Measurements from ENCODE around the gene SHB. TPM values are rescaled to one million over a fixed set of nuclear protein-coding genes. Genes with fewer than 3 reads are reported as not detected.

SHB gene
- total RNA-seq, 2 donors from 2014 or later, result 28.1 to 38.1 TPM

- Histone ChIP-seq H3K27ac (ENCODE audit: low read depth, low read length) (peak overlapping the region; percentile 78), H3K4me3 (ENCODE audit: low read length) (no peak overlapping the region), H3K9me3 (ENCODE audit: control insufficient read depth, low read length) (no peaks in the 10 kb centered on the region), H3K36me3 (ENCODE audit: control insufficient read depth, insufficient read depth, low read length) (peaks cover 41% of the 10 kb centered on the region), H3K27me3 (ENCODE audit: control insufficient read depth, insufficient read depth, low read length, poor library complexity, severe bottlenecking) (no peaks in the 10 kb centered on the region), H3K4me1 (ENCODE audit: control insufficient read depth, insufficient read depth, low read length) (peaks cover 32% of the 10 kb centered on the region), H3K9ac (ENCODE audit: extremely low read depth, low read length, poor library complexity, severe bottlenecking) (no peak overlapping the region)
- no peak for DNase-seq
- Mint-ChIP-seq H3K27ac (no peak overlapping the region), H3K36me3 (ENCODE audit: low read depth) (peaks cover 8% of the 10 kb centered on the region), H3K4me1 (peaks cover 65% of the 10 kb centered on the region), H3K27me3 (ENCODE audit: insufficient read depth) (no peaks in the 10 kb centered on the region), H3K9me3 (no peaks in the 10 kb centered on the region), H3K4me3 (no peak overlapping the region)
- WGBS, 2 experiments (ENCODE audit: insufficient coverage in 1 of 2, insufficient read length in 1 of 2), result 83 to 86% methylated on average over 8 of the region's 8 CpGs
- TF ChIP-seq CTCF (conservative IDR thresholded peaks at IDR 0.05), result no peak
Observed at GRCh38 chr9:38022995-38023394, 46.0 kb downstream of the SHB start.

- no peaks in the 10 kb centered on the region for H3K27me3 ChIP-seq (ENCODE audit: control insufficient read depth, insufficient read depth, low read length, poor library complexity, severe bottlenecking)
- peaks cover 8% of the 10 kb centered on the region for H3K36me3 Mint-ChIP-seq (ENCODE audit: low read depth)
- H3K9ac ChIP-seq (ENCODE audit: extremely low read depth, low read length, poor library complexity, severe bottlenecking), result no peak overlapping the region
- H3K9me3 ChIP-seq (ENCODE audit: control insufficient read depth, low read length), result no peaks in the 10 kb centered on the region
- DNase-seq, result no peak
- H3K27me3 Mint-ChIP-seq (ENCODE audit: insufficient read depth), result no peaks in the 10 kb centered on the region
- H3K36me3 ChIP-seq (ENCODE audit: control insufficient read depth, insufficient read depth, low read length), result peaks cover 41% of the 10 kb centered on the region
- 91 to 93% methylated on average over 9 to 17 of the region's 17 CpGs for WGBS, 2 experiments (ENCODE audit: insufficient coverage in 1 of 2, insufficient read length in 1 of 2)
- H3K4me1 ChIP-seq (ENCODE audit: control insufficient read depth, insufficient read depth, low read length), result peaks cover 35% of the 10 kb centered on the region
- no peak overlapping the region for H3K4me3 ChIP-seq (ENCODE audit: low read length)
- no peaks in the 10 kb centered on the region for H3K9me3 Mint-ChIP-seq
- no peak overlapping the region for H3K4me3 Mint-ChIP-seq
- no peak for TF ChIP-seq CTCF (conservative IDR thresholded peaks at IDR 0.05)
- H3K27ac ChIP-seq (ENCODE audit: low read depth, low read length), result peak overlapping the region; percentile 78
- H3K27ac Mint-ChIP-seq, result peak overlapping the region; percentile 44
- H3K4me1 Mint-ChIP-seq, result peaks cover 65% of the 10 kb centered on the region
Observed at GRCh38 chr9:38022203-38022895, 46.7 kb downstream of the SHB start.

- no peak for TF ChIP-seq CTCF (conservative IDR thresholded peaks at IDR 0.05)
- Mint-ChIP-seq H3K9me3 (no peaks in the 10 kb centered on the region), H3K4me1 (peaks cover 69% of the 10 kb centered on the region), H3K4me3 (no peak overlapping the region), H3K36me3 (ENCODE audit: low read depth) (peaks cover 20% of the 10 kb centered on the region), H3K27me3 (ENCODE audit: insufficient read depth) (no peaks in the 10 kb centered on the region), H3K27ac (peak overlapping the region; percentile 70)
- Histone ChIP-seq H3K36me3 (ENCODE audit: control insufficient read depth, insufficient read depth, low read length) (peaks cover 42% of the 10 kb centered on the region), H3K4me3 (ENCODE audit: low read length) (no peak overlapping the region), H3K27me3 (ENCODE audit: control insufficient read depth, insufficient read depth, low read length, poor library complexity, severe bottlenecking) (no peaks in the 10 kb centered on the region), H3K27ac (ENCODE audit: low read depth, low read length) (no peak overlapping the region), H3K9ac (ENCODE audit: extremely low read depth, low read length, poor library complexity, severe bottlenecking) (no peak overlapping the region), H3K4me1 (ENCODE audit: control insufficient read depth, insufficient read depth, low read length) (peaks cover 32% of the 10 kb centered on the region), H3K9me3 (ENCODE audit: control insufficient read depth, low read length) (no peaks in the 10 kb centered on the region)
- DNase-seq, result no peak
- 81 to 84% methylated on average over 7 to 10 of the region's 10 CpGs for WGBS, 2 experiments (ENCODE audit: insufficient coverage in 1 of 2, insufficient read length in 1 of 2)
Observed at GRCh38 chr9:38020151-38021076, 48.6 kb downstream of the SHB start.

Data from endodermal cell (in vitro differentiated cells).